ENCODE data around the gene FFAR3.

FFAR3 gene

DNA sequence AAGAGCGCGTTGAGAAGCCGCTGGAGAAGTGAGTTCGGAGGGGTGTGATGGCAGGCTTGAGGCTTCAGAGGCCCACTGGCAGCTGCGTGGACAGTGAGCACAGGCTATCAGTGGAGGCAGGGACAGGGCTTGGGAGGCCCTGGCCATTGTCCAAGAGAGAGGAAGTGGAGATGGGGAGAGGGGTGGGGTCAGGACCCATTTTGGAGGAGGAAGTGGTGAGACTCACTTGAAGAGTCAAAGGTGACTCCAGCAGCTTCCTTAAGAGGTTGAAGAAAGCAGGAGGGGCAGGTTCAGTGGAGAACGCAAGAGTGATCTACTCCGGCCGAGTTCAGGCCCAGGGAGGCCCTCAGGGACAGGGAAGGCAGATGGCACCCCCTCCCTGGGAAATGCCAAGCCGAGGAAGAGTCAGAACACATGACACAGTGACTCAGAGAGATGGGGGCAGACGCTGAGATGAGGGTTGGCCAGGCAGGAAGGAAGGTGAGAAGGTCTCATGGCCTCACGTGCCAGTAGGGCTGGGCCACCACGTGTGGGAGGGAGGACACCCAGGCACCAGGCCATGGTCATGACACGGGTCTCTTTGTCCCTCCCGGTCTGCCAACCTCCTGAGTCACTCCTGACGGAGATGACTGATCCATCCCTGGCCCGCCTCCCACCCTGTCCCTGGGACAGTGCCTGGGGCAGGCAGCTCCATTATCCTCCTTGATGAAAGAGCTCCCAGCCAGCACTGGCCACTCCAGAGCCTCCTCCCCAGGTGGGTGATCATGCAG is 39.4 kb upstream of the FFAR3 start:
- Mint-ChIP-seq H3K9me3 (peaks cover 8% of the 10 kb centered on the region), H3K4me3 (peak overlapping the region; percentile 49), H3K27me3 (peaks cover 2% of the 10 kb centered on the region), H3K4me1 (ENCODE audit: low read depth) (peaks cover 67% of the 10 kb centered on the region), H3K36me3 (ENCODE audit: low read depth) (no peaks in the 10 kb centered on the region), H3K27ac (peak overlapping the region; percentile 91)
- intact Hi-C loops (cut with micrococcal nuclease) = loop anchor here (5.0 kb wide), 1 partner anchor 37 kb away; the partner anchor contains the start of gene HAMP

DNA sequence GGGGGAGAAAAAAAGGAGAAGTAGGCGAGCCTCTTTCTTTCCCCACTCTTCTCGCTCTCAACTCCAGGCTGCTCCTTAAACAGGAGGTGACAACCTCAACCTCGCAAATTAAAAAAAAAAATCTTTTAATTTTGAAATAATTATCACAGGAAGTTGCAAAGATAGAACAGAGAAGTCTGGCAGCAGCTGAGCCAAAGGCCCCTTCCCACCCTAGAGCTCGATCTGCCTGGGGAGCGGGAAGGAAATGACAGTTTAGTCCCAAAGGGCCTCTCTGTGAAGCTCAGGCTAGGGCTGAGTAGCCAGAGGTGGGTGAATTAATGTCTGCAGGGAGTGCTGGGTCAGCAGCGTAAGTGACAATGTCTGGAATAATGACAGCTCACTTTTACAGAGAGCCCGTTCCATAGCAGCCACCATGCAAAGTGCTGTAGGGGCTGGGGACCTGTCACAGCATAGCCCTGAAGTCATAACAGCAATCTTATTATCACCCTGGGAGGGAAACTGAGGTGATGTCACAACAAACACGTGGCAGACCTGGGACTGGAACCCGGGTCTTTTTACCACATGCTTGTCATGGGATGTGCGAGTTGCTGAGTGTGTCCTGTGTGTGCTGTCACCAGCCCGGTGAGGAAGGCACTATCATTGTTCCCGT is 38.1 kb upstream of the FFAR3 start:
- Mint-ChIP-seq H3K4me1 (ENCODE audit: low read depth) (peaks cover 68% of the 10 kb centered on the region), H3K9me3 (peaks cover 8% of the 10 kb centered on the region), H3K27me3 (peaks cover 2% of the 10 kb centered on the region), H3K36me3 (ENCODE audit: low read depth) (no peaks in the 10 kb centered on the region), H3K4me3 (no peak overlapping the region), H3K27ac (peak overlapping the region; percentile 91)
- intact Hi-C loops (cut with micrococcal nuclease) = no loop called here

DNA sequence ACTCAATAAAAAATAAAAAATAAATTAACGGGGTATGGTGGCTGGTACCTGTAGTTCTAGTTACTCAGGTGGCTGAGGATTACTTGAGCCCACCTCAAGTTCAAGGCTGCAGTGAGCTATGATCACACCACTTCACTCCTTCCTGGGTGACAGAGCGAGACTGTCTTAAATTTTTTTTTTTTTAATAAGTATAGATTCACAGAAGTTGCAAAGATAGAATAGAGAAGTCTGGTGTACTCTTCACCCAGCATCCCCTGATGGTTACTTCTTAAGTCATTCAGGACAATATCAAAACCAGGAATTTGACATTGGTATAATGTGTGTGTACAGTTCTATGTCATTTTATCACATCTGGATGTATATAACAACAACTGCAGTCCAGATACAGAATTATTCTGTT is 37.0 kb upstream of the FFAR3 start:
- peak overlapping the region; percentile 58 for H3K27ac Mint-ChIP-seq
- intact Hi-C loops (cut with micrococcal nuclease) = no loop called here
- no peak overlapping the region for H3K4me3 Mint-ChIP-seq
- H3K36me3 Mint-ChIP-seq (ENCODE audit: low read depth) = no peaks in the 10 kb centered on the region
- H3K4me1 Mint-ChIP-seq (ENCODE audit: low read depth) = peaks cover 61% of the 10 kb centered on the region
- H3K9me3 Mint-ChIP-seq = peaks cover 8% of the 10 kb centered on the region
- no peaks in the 10 kb centered on the region for H3K27me3 Mint-ChIP-seq

DNA sequence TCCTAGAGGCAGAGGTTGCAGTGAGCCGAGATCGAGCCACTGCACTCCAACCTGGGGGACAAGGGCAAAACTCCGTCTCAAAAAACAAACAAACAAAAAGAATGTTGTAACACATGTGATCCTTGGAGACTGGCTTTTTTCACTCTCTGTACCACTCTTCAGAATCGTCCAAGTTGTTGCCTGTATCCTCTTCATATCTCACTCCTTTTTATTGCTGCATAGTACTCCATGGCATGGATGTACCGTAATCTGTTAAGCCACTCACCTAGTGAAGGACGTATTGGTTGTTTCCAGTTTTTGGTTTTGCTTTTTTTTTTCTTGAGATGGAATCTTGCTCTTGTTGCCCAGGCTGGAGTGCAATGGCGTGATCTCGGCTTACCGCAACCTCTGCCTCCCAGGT is 36.2 kb upstream of the FFAR3 start:
- peaks cover 8% of the 10 kb centered on the region for H3K9me3 Mint-ChIP-seq
- intact Hi-C loops (cut with micrococcal nuclease) = no loop called here
- H3K4me3 Mint-ChIP-seq = no peak overlapping the region
- peak overlapping the region; percentile 58 for H3K27ac Mint-ChIP-seq
- H3K4me1 Mint-ChIP-seq (ENCODE audit: low read depth) = peaks cover 59% of the 10 kb centered on the region
- no peaks in the 10 kb centered on the region for H3K27me3 Mint-ChIP-seq
- H3K36me3 Mint-ChIP-seq (ENCODE audit: low read depth) = no peaks in the 10 kb centered on the region

DNA sequence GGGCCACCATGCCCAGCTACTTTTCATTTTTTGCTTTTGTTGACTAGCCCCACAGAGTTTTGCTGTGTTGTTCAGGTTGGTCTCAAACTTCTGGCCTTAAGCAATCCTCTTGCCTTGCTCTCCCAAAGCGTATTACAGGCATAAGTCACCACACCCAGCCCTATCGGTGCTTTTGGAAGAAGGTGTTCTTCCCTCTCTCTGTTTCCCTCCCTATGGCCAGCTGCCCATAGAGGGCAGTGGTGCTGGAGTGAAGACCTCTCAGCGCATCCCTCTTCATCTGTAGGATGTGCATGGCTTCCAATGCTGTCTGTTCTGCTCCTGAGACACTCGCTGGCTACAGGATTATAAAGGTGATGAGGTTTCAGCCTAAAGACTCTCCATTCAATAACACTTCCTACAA is 30.6 kb upstream of the FFAR3 start:
- Mint-ChIP-seq H3K27me3 (peaks cover 11% of the 10 kb centered on the region), H3K4me1 (ENCODE audit: low read depth) (peaks cover 26% of the 10 kb centered on the region), H3K4me3 (no peak overlapping the region), H3K27ac (no peak overlapping the region), H3K9me3 (no peaks in the 10 kb centered on the region), H3K36me3 (ENCODE audit: low read depth) (no peaks in the 10 kb centered on the region)
- intact Hi-C loops (cut with micrococcal nuclease) = no loop called here

DNA sequence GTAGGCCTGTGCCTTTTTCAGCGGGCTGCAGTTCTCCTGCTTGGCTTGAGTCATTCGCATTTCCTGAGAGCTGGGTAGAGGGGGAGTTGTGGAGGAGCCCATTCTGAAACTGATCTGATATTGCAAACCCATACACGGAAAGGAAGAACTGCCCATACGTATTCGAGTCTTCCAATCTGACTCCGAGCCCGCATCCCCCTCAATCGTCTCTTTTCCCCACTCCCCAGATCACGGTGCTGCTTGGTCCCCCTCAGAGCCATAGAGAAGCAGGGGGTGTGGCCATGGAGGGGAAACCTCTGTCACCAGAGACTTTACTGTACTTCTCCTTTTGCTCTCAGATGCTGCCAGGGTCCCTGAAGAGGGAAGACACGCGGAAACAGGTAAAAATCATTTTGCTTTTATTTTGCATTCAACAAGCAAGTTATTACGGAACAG is 29.4 kb upstream of the FFAR3 start, which contains the start of gene CD22:
TSS of gene CD22 (plus strand) at position 337 of the 435 bp plus-strand sequence. CDS start 2,854 bp downstream, outside the sequence.
- H3K4me3 Mint-ChIP-seq = peak within 1 kb of the TSS; percentile 35
- no peak within 1 kb of the TSS for H3K27ac Mint-ChIP-seq
- intact Hi-C loops (cut with micrococcal nuclease) = no loop called here
- H3K9me3 Mint-ChIP-seq = no peaks in the 10 kb centered on the region
- H3K4me1 Mint-ChIP-seq (ENCODE audit: low read depth) = peaks cover 23% of the 10 kb centered on the region
- peaks cover 19% of the 10 kb centered on the region for H3K27me3 Mint-ChIP-seq
- H3K36me3 Mint-ChIP-seq (ENCODE audit: low read depth) = no peaks in the 10 kb centered on the region

DNA sequence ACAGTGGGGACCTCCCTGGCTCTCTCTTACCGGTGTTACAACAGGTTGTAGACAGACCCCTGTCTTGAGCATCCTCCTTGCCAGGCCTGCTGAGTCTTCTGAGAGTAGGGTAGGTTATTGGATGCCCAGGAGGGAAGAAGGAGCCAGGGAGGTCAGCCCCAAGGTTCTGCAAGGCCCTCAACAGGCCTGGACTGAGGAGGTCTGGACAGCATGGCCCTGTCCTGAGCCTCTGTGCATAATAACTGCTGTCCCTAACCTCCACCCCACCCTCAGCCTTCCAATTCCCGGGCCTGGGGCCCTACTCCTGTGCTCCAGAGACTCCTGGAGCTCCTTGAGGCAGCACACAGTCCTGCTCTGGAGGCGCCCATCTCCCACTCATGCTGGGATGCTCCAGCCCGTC is 28.9 kb upstream of the FFAR3 start:
- Mint-ChIP-seq H3K27ac (no peak overlapping the region), H3K36me3 (ENCODE audit: low read depth) (no peaks in the 10 kb centered on the region), H3K9me3 (no peaks in the 10 kb centered on the region), H3K4me3 (no peak overlapping the region), H3K4me1 (ENCODE audit: low read depth) (peaks cover 19% of the 10 kb centered on the region), H3K27me3 (peaks cover 23% of the 10 kb centered on the region)
- intact Hi-C loops (cut with micrococcal nuclease) = no loop called here

DNA sequence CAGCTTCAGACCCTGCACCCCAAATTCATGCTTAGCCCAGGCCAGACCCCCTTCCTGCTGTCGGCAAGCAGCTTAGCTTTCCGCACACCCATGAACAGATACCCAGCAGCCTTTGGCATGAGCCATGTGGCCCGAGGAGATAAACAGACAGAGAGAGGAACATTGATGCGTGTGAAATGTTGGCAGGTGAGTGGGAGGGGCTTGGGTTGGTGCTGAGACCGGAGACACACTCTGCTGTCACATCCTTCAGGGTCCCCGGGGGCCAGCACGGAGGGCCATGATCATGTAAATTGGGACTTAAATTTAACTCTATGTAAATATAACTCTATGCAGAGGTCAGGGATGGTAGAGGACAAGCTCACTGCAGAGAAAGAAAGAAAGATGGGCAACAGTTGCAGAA is 27.8 kb upstream of the FFAR3 start:
- Mint-ChIP-seq H3K27ac (no peak overlapping the region), H3K36me3 (ENCODE audit: low read depth) (no peaks in the 10 kb centered on the region), H3K27me3 (peaks cover 25% of the 10 kb centered on the region), H3K9me3 (no peaks in the 10 kb centered on the region), H3K4me1 (ENCODE audit: low read depth) (peaks cover 12% of the 10 kb centered on the region), H3K4me3 (no peak overlapping the region)
- intact Hi-C loops (cut with micrococcal nuclease) = no loop called here

DNA sequence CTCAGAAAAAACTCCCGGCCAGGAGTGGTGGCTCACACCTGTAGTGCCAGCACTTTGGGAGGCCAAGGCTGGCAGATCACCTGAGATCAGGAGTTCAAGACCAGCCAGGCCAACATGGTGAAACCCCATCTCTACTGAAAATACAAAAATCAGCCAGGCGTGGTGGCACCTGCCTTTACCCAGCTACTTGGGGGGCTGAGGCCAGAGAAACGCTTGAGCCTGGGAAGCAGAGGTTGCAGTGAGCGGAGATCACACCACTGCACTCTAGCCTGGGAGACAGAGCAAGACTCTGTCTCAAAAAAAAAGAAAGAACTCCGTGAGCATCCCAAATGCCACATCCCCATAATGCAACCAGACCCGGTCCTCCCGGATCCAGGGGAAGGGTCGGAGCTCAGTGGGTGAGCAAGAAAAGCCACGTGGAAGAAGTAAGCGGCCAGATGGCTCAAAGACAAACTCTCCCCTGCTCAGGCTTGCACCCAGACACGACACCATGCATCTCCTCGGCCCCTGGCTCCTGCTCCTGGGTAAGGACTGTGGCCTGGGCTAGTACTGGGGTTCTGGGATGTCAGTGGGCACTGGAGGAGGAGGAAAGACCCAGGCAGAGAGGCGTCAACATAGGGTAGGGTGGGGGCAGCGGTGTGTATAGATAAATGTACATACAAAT is 26.6 kb upstream of the FFAR3 start:
- H3K27ac Mint-ChIP-seq = no peak overlapping the region
- no peaks in the 10 kb centered on the region for H3K9me3 Mint-ChIP-seq
- intact Hi-C loops (cut with micrococcal nuclease) = no loop called here
- peaks cover 12% of the 10 kb centered on the region for H3K4me1 Mint-ChIP-seq (ENCODE audit: low read depth)
- no peaks in the 10 kb centered on the region for H3K36me3 Mint-ChIP-seq (ENCODE audit: low read depth)
- peaks cover 32% of the 10 kb centered on the region for H3K27me3 Mint-ChIP-seq
- no peak overlapping the region for H3K4me3 Mint-ChIP-seq

DNA sequence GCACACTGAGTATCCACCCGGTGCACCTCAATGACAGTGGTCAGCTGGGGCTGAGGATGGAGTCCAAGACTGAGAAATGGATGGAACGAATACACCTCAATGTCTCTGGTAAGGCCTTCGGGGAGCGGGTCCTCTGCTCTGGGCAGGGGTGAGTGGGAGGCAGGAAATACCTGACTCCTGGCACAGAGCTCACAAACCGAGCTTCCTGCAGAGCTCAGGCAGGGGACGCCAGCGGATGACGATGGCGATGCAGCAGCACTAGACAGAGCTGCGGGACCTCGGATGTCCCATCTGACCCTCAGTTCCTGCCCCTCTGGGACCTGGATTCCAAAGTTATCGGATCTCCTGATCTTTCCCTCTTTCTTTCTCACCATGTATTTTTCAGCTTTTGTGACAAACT is 25.4 kb upstream of the FFAR3 start:
- H3K4me1 Mint-ChIP-seq (ENCODE audit: low read depth) = peaks cover 21% of the 10 kb centered on the region
- no peak overlapping the region for H3K4me3 Mint-ChIP-seq
- intact Hi-C loops (cut with micrococcal nuclease) = no loop called here
- peaks cover 39% of the 10 kb centered on the region for H3K27me3 Mint-ChIP-seq
- no peak overlapping the region for H3K27ac Mint-ChIP-seq
- no peaks in the 10 kb centered on the region for H3K9me3 Mint-ChIP-seq
- H3K36me3 Mint-ChIP-seq (ENCODE audit: low read depth) = no peaks in the 10 kb centered on the region

DNA sequence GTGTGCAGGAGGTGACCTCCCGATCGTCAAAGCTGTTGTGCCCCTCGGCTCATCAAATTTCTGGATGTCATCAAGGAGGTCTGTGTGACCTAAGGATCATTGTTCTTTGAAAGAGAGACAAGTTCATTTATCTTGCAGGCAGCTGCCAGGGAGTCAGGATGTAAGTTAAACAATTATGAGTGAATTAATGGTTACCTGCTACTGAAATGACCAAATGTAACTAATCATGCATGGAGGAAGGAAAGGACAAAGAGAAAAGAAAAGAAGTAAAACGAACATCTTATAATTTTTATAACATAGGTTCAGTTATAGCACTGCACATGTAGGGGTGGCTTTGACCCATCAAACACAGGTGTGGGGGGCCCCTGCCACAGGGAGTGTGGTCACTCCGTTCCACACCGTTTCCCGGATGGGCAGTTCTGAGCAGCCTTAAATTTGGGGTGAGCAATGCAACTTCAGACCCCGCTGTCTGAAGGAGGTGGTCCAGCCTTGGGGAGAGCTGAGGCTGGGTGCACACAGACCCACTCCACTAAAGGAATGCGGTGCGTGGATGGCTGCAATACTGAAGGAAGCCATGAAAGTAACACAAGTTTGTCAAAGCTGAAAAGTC is 24.0 kb upstream of the FFAR3 start:
- H3K27ac Mint-ChIP-seq = no peak overlapping the region
- H3K9me3 Mint-ChIP-seq = no peaks in the 10 kb centered on the region
- H3K4me1 Mint-ChIP-seq (ENCODE audit: low read depth) = peaks cover 10% of the 10 kb centered on the region
- H3K27me3 Mint-ChIP-seq = peaks cover 43% of the 10 kb centered on the region
- intact Hi-C loops (cut with micrococcal nuclease) = no loop called here
- no peak overlapping the region for H3K4me3 Mint-ChIP-seq
- no peaks in the 10 kb centered on the region for H3K36me3 Mint-ChIP-seq (ENCODE audit: low read depth)

DNA sequence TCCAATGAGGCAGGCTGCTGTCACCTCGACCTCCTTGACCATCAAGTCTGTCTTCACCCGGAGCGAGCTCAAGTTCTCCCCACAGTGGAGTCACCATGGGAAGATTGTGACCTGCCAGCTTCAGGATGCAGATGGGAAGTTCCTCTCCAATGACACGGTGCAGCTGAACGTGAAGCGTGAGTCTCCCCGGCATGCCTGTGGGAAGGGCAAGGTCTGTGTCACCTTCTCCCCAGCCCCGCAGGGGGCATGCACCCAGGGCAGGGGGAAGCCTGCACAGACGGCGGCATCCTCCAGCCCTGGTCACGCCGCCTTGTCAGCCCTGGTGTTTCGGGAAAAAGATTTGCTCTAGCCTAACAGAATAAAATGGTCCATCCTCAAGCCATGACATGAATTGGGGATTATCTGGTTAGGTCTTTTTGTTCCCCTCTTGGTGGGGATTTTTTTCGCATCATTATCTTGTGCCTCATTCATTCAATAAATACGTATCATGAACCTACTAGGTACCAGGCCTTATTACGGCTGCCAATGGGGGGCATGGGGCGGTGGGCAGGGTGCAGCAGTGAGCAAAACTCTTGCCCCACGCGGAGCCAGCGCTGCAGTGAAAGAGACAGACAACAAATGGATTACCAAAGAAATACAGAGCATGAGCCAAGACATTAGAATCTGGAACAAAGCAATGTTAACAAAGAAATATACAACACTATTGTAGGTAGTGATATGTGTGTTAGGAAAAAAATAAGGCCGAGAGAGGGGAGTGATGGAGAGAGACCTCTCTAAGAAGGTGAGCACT is 21.9 kb upstream of the FFAR3 start:
- H3K27me3 Mint-ChIP-seq = peaks cover 43% of the 10 kb centered on the region
- peaks cover 14% of the 10 kb centered on the region for H3K4me1 Mint-ChIP-seq (ENCODE audit: low read depth)
- no peaks in the 10 kb centered on the region for H3K9me3 Mint-ChIP-seq
- H3K27ac Mint-ChIP-seq = no peak overlapping the region
- no peak overlapping the region for H3K4me3 Mint-ChIP-seq
- no peaks in the 10 kb centered on the region for H3K36me3 Mint-ChIP-seq (ENCODE audit: low read depth)
- intact Hi-C loops (cut with micrococcal nuclease) = no loop called here

Measured in dendritic cell treated with granulocyte-macrophage colony-stimulating factor and Interleukin-4, amounts not matched to agents 40 ng/mL and 50 ng/mL, for 4 days (primary cell).